ENCODE results near the gene ARFGEF2. TPM values are rescaled to one million over a fixed set of nuclear protein-coding genes. Genes with fewer than 3 reads are reported as not detected.
"Not testable (repeated sequence)": the region's sequence is repeated elsewhere in the genome, so short reads cannot be mapped to it uniquely, and the experiment has no call there.

ARFGEF2 gene
- total and polyA plus RNA-seq, 4 donors: 10.3 to 51.3 (median 16.6) TPM

GRCh38 chr20:48972816-48973215 is 51.3 kb downstream of the ARFGEF2 start:
- H3K36me3 ChIP-seq (ENCODE audit: control insufficient read depth in 4 of 4, insufficient read depth in 3 of 4, low read depth in 1 of 4, low read length in 3 of 4): peaks cover 17 to 54% (median 44%) of the 10 kb centered on the region in 4 donors
- DNase-seq (ENCODE audit: low spot score): no peak
- TF ChIP-seq TAF1 (conservative IDR thresholded peaks at IDR 0.05) (no peak), EGR1 (IDR thresholded peaks at IDR 0.05; ENCODE audit: low read depth in 2 of 2) (no peak), NR2F2 (IDR thresholded peaks at IDR 0.05) (no peak), GABPA (IDR thresholded peaks at IDR 0.05 in 1 of 2, conservative IDR thresholded peaks at IDR 0.05 in 1 of 2) (no peak), HNF4G (IDR thresholded peaks at IDR 0.05) (no peak), HNF4A (conservative IDR thresholded peaks at IDR 0.05) (no peak), RAD21 (IDR thresholded peaks at IDR 0.05) (no peak), SP1 (IDR thresholded peaks at IDR 0.05) (no peak), JUND (IDR thresholded peaks at IDR 0.05) (no peak), FOXA2 (IDR thresholded peaks at IDR 0.05) (no peak), YY1 (IDR thresholded peaks at IDR 0.05) (no peak)
- TF ChIP-seq, protein P1, sequence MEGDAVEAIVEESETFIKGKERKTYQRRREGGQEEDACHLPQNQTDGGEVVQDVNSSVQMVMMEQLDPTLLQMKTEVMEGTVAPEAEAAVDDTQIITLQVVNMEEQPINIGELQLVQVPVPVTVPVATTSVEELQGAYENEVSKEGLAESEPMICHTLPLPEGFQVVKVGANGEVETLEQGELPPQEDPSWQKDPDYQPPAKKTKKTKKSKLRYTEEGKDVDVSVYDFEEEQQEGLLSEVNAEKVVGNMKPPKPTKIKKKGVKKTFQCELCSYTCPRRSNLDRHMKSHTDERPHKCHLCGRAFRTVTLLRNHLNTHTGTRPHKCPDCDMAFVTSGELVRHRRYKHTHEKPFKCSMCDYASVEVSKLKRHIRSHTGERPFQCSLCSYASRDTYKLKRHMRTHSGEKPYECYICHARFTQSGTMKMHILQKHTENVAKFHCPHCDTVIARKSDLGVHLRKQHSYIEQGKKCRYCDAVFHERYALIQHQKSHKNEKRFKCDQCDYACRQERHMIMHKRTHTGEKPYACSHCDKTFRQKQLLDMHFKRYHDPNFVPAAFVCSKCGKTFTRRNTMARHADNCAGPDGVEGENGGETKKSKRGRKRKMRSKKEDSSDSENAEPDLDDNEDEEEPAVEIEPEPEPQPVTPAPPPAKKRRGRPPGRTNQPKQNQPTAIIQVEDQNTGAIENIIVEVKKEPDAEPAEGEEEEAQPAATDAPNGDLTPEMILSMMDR (IDR thresholded peaks at IDR 0.05; ENCODE audit: low read depth, low read length, missing input control): no peak
- TF ChIP-seq, protein P2, sequence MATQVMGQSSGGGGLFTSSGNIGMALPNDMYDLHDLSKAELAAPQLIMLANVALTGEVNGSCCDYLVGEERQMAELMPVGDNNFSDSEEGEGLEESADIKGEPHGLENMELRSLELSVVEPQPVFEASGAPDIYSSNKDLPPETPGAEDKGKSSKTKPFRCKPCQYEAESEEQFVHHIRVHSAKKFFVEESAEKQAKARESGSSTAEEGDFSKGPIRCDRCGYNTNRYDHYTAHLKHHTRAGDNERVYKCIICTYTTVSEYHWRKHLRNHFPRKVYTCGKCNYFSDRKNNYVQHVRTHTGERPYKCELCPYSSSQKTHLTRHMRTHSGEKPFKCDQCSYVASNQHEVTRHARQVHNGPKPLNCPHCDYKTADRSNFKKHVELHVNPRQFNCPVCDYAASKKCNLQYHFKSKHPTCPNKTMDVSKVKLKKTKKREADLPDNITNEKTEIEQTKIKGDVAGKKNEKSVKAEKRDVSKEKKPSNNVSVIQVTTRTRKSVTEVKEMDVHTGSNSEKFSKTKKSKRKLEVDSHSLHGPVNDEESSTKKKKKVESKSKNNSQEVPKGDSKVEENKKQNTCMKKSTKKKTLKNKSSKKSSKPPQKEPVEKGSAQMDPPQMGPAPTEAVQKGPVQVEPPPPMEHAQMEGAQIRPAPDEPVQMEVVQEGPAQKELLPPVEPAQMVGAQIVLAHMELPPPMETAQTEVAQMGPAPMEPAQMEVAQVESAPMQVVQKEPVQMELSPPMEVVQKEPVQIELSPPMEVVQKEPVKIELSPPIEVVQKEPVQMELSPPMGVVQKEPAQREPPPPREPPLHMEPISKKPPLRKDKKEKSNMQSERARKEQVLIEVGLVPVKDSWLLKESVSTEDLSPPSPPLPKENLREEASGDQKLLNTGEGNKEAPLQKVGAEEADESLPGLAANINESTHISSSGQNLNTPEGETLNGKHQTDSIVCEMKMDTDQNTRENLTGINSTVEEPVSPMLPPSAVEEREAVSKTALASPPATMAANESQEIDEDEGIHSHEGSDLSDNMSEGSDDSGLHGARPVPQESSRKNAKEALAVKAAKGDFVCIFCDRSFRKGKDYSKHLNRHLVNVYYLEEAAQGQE (IDR thresholded peaks at IDR 0.05): no peak
- TF ChIP-seq, protein P3, sequence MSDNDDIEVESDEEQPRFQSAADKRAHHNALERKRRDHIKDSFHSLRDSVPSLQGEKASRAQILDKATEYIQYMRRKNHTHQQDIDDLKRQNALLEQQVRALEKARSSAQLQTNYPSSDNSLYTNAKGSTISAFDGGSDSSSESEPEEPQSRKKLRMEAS (IDR thresholded peaks at IDR 0.05): no peak
- H3K27ac ChIP-seq (ENCODE audit: low read depth in 1 of 2, low read length in 2 of 2): no peak overlapping the region
- H3K4me1 ChIP-seq (ENCODE audit: control insufficient read depth in 4 of 4, insufficient read depth in 4 of 4, low read length in 3 of 4): peaks cover 0 to 2% (median 0%) of the 10 kb centered on the region in 4 donors
- H3K4me3 ChIP-seq (ENCODE audit: low read depth in 1 of 3, low read length in 3 of 3): no peak overlapping the region
- H3K9ac ChIP-seq (ENCODE audit: low read depth in 1 of 2, low read length in 2 of 2): no peak overlapping the region
- no peaks in the 10 kb centered on the region for H3K27me3 ChIP-seq (ENCODE audit: control insufficient read depth in 4 of 4, insufficient read depth in 4 of 4, low read length in 3 of 4)
- 82% methylated on average over 3 of the region's 3 CpGs for WGBS
- no peaks in the 10 kb centered on the region for H3K9me3 ChIP-seq (ENCODE audit: control insufficient read depth in 4 of 4, low read length in 3 of 4)

DNA sequence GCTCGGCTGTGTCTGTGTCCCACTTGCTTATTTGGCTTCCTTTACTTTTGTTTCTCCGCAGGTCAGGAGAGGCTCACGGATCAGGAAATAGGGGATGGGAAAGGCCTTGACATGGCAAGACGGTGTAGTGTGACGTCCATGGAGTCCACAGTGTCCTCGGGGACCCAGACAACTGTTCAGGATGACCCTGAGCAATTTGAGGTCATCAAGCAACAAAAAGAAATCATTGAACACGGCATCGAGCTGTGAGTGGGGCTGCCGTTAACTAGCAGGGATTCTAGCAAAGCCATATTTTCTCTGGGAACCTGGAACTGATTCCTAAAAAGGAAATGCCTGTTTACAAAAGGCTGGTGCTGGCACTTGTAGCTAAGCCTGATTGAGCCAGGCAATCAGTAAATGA is 54.4 kb downstream of the ARFGEF2 start:
- no peak overlapping the region for H3K27ac ChIP-seq (ENCODE audit: low read depth in 1 of 2, low read length in 2 of 2)
- peaks cover 9 to 35% (median 28%) of the 10 kb centered on the region in 4 donors for H3K36me3 ChIP-seq (ENCODE audit: control insufficient read depth in 4 of 4, insufficient read depth in 3 of 4, low read depth in 1 of 4, low read length in 3 of 4)

GRCh38 chr20:48979980-48980379 is 58.5 kb downstream of the ARFGEF2 start:
- not testable (repeated sequence) for H3K9ac ChIP-seq (ENCODE audit: low read depth in 1 of 2, low read length in 2 of 2); H3K27ac ChIP-seq (ENCODE audit: low read depth in 1 of 2, low read length in 2 of 2); DNase-seq (ENCODE audit: low spot score); H3K27me3 ChIP-seq (ENCODE audit: control insufficient read depth in 4 of 4, insufficient read depth in 4 of 4, low read length in 3 of 4); H3K9me3 ChIP-seq (ENCODE audit: control insufficient read depth in 4 of 4, low read length in 3 of 4); H3K4me1 ChIP-seq (ENCODE audit: control insufficient read depth in 4 of 4, insufficient read depth in 4 of 4, low read length in 3 of 4); H3K4me3 ChIP-seq (ENCODE audit: low read depth in 1 of 3, low read length in 3 of 3)
- WGBS: 96% methylated on average over 2 of the region's 2 CpGs
- H3K36me3 ChIP-seq (ENCODE audit: control insufficient read depth in 4 of 4, insufficient read depth in 3 of 4, low read depth in 1 of 4, low read length in 3 of 4): peaks cover 8 to 27% (median 21%) of the 10 kb centered on the region in 4 donors

More for the DNA sequence above, 54.4 kb downstream of the ARFGEF2 start:
- H3K9ac ChIP-seq (ENCODE audit: low read depth in 1 of 2, low read length in 2 of 2): no peak overlapping the region
- no peak overlapping the region for H3K4me3 ChIP-seq (ENCODE audit: low read depth in 1 of 3, low read length in 3 of 3)
- no peaks in the 10 kb centered on the region for H3K27me3 ChIP-seq (ENCODE audit: control insufficient read depth in 4 of 4, insufficient read depth in 4 of 4, low read length in 3 of 4)
- 80% methylated on average over 9 of the region's 9 CpGs for WGBS
- peaks cover 0 to 2% (median 0%) of the 10 kb centered on the region in 4 donors for H3K4me1 ChIP-seq (ENCODE audit: control insufficient read depth in 4 of 4, insufficient read depth in 4 of 4, low read length in 3 of 4)
- DNase-seq (ENCODE audit: low spot score): no peak
- TF ChIP-seq, protein P1 (IDR thresholded peaks at IDR 0.05; ENCODE audit: low read depth, low read length, missing input control): no peak
- peak in 1 of 2 donors; percentile 6 for TF ChIP-seq RXRA (IDR thresholded peaks at IDR 0.05)
- no peak for TF ChIP-seq YY1 (IDR thresholded peaks at IDR 0.05)
- TF ChIP-seq NR2F2 (IDR thresholded peaks at IDR 0.05): peak; percentile 62
- no peaks in the 10 kb centered on the region for H3K9me3 ChIP-seq (ENCODE audit: control insufficient read depth in 4 of 4, low read length in 3 of 4)
